MG63 (cell line): Measurements from ENCODE around the gene F12. TPM values are rescaled to one million over a fixed set of nuclear protein-coding genes. Genes with fewer than 3 reads are reported as not detected.

ENCODE experiments used
- DNase-seq: peaks from one replicate; pipeline ENCODE4 v3.0.0-alpha.2; 2020
- H3K27me3 ChIP-seq: fragments of 250-450 bp; sonication (Bioruptor Pico); 2 replicates; pipeline ENCODE4 v1.5.1; 2020; ENCODE audit warnings: mild to moderate bottlenecking, moderate library complexity
- H3K36me3 ChIP-seq: fragments of 250-450 bp; sonication (Bioruptor Pico); 2 replicates; pipeline ENCODE4 v1.5.1; 2020; ENCODE audit warnings: mild to moderate bottlenecking, moderate library complexity
- H3K4me3 ChIP-seq: fragments of 250-450 bp; sonication (Bioruptor Pico); 2 replicates; pipeline ENCODE4 v1.5.1; 2020; ENCODE audit warnings: mild to moderate bottlenecking, moderate library complexity
- H3K9me3 ChIP-seq: fragments of 250-450 bp; sonication (Bioruptor Pico); 2 replicates; pipeline ENCODE4 v1.5.1; 2020; ENCODE audit warnings: mild to moderate bottlenecking, moderate library complexity
- total RNA-seq: library from RNA; depleted of rRNA; stranded (reverse); fragments of >200 nt; shearing (Covaris generic); gene quantifications from 2 replicates; pipeline ENCODE4 v1.2.3, GENCODE V29; 2014; ENCODE audit warnings: low replicate concordance

F12 gene
- total RNA-seq, 1 experiment from 2014 or later = 2.3 TPM

- no peaks in the 10 kb centered on the region for H3K9me3 ChIP-seq
- peaks cover 35% of the 10 kb centered on the region for H3K27me3 ChIP-seq
- no peaks in the 10 kb centered on the region for H3K36me3 ChIP-seq
- no peak for DNase-seq
- H3K4me3 ChIP-seq = peak overlapping the region; percentile 45
Measured at GRCh38 chr5:177404641-177405179, 4.7 kb downstream of the F12 start.

GRCh38 chr5:177403792-177404640, 5.3 kb downstream of the F12 start:
- Histone ChIP-seq H3K4me3 (peak overlapping the region; percentile 45), H3K27me3 (peaks cover 35% of the 10 kb centered on the region), H3K36me3 (no peaks in the 10 kb centered on the region), H3K9me3 (no peaks in the 10 kb centered on the region)
- DNase-seq = peak; percentile 79

GRCh38 chr5:177403102-177403791, 6.1 kb downstream of the F12 start:
- no peaks in the 10 kb centered on the region for H3K36me3 ChIP-seq
- H3K9me3 ChIP-seq = no peaks in the 10 kb centered on the region
- DNase-seq = no peak
- peaks cover 35% of the 10 kb centered on the region for H3K27me3 ChIP-seq
- H3K4me3 ChIP-seq = peak overlapping the region; percentile 45

DNA sequence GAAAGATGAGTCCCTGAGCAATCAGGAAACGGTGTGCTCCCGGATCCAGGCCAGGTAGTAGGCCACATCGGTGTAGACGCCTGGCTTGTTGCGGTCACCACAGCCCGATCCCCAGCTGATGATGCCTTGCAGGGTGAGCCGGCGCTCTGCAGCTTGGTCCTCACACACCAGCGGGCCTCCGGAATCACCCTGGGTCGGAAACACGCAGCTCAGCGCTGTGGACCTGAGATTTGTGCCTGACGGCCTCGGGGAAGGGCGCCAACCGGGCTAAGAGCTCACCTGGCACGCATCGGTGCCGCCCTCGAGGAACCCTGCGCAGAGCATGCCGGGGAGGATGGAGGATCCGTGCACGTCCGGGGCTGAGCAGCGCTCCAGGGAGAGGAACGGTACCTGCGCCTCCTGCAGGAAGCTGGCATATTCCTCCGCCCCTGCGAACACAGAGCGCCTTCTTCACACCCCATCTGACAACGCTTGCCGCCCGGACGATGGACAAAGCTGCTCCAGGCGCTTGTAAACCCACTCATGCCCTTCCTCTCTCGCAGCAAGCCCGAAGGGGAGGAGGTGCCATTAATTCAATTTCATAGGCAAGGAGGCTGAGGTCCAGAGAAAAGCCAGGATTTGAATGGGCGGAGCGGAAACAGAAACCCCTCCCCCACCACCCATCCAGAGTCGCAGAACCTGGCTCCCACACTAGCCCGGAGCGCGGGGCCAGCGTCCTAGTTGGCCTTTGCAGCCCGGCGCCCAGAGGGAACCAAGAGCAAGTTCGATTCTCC, 6.9 kb downstream of the F12 start:
- peaks cover 35% of the 10 kb centered on the region for H3K27me3 ChIP-seq
- peak overlapping the region; percentile 11; the same call in 1 of the 2 replicates for H3K4me3 ChIP-seq
- DNase-seq = peak; percentile 75
- no peaks in the 10 kb centered on the region for H3K36me3 ChIP-seq
- H3K9me3 ChIP-seq = no peaks in the 10 kb centered on the region

DNA sequence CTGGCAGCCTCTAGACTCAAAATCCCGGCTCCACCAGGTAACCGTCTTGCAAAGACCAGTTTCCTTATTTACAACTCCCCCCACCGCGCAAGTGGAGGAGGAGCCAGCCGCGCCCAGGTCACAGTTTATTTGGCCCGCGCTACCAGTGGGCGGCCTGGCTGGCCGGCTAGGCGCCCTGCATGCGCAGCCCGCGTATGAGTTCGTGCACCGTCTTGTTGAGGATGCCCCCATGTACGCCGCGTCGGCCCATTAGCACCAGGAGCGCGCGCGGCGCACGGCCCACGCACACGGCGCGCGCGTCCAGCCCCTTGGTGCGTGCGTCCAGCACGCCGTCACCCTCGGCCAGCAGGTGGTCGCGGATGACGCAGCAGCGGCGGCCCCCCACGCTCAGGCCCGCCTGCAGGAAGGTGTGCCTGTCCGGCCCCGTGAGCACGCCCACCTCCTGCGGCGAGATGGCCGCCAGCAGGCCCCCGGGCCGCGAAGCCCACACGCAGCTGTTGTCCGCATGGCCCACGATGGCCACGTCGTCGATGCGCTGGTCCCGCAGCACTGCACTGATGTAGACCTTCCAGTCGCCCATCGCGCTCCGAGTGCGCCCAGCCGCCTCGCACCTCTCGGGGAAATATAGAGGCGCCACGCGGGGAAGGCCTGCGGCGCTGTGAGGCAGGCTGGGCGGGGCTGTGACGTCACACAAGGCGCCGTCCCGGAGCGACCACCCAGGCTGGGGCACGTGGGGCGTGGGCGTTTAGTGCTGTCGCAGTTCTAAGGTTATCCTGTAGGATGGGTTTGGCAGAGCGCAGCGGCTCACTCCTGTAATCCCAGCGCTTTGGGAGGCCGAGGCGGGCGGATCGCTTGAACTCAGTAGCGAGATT, 9.1 kb downstream of the F12 start, which contains the start of gene PFN3:
Gene PFN3, minus strand, starts transcription at position 665 of the 872 bp plus-strand sequence. Its CDS starts 85 bp downstream, at position 580.
- Histone ChIP-seq H3K27me3 (peaks cover 35% of the 10 kb centered on the region), H3K36me3 (no peaks in the 10 kb centered on the region), H3K4me3 (no peak within 1 kb of the TSS), H3K9me3 (no peaks in the 10 kb centered on the region)
- no peak for DNase-seq

- Histone ChIP-seq H3K9me3 (no peaks in the 10 kb centered on the region), H3K36me3 (no peaks in the 10 kb centered on the region), H3K4me3 (no peak overlapping the region), H3K27me3 (peaks cover 23% of the 10 kb centered on the region)
- no peak for DNase-seq
Measured at GRCh38 chr5:177397875-177398390, 11.4 kb downstream of the F12 start.

- DNase-seq = no peak
- peaks cover 12% of the 10 kb centered on the region for H3K27me3 ChIP-seq
- H3K9me3 ChIP-seq = no peaks in the 10 kb centered on the region
- H3K36me3 ChIP-seq = no peaks in the 10 kb centered on the region
- H3K4me3 ChIP-seq = no peak overlapping the region
Measured at GRCh38 chr5:177396807-177397206, 12.6 kb downstream of the F12 start.

- H3K9me3 ChIP-seq = no peaks in the 10 kb centered on the region
- H3K4me3 ChIP-seq = no peak overlapping the region
- no peak for DNase-seq
- H3K36me3 ChIP-seq = no peaks in the 10 kb centered on the region
- peaks cover 5% of the 10 kb centered on the region for H3K27me3 ChIP-seq
Measured at GRCh38 chr5:177396078-177396477, 13.3 kb downstream of the F12 start.

- Histone ChIP-seq H3K4me3 (no peak overlapping the region), H3K36me3 (no peaks in the 10 kb centered on the region), H3K27me3 (no peaks in the 10 kb centered on the region), H3K9me3 (no peaks in the 10 kb centered on the region)
- DNase-seq = no peak
Measured at GRCh38 chr5:177393990-177394389, 15.4 kb downstream of the F12 start.

- no peaks in the 10 kb centered on the region for H3K36me3 ChIP-seq
- no peaks in the 10 kb centered on the region for H3K27me3 ChIP-seq
- no peak for DNase-seq
- no peak overlapping the region for H3K4me3 ChIP-seq
- no peaks in the 10 kb centered on the region for H3K9me3 ChIP-seq
Measured at GRCh38 chr5:177393206-177393765, 16.1 kb downstream of the F12 start.

GRCh38 chr5:177392765-177393164, 16.6 kb downstream of the F12 start:
- DNase-seq = no peak
- Histone ChIP-seq H3K36me3 (no peaks in the 10 kb centered on the region), H3K9me3 (no peaks in the 10 kb centered on the region), H3K27me3 (no peaks in the 10 kb centered on the region), H3K4me3 (no peak overlapping the region)

GRCh38 chr5:177390363-177391300, 18.7 kb downstream of the F12 start:
- no peaks in the 10 kb centered on the region for H3K27me3 ChIP-seq
- H3K4me3 ChIP-seq = no peak overlapping the region
- DNase-seq = peak; percentile 83
- H3K9me3 ChIP-seq = no peaks in the 10 kb centered on the region
- no peaks in the 10 kb centered on the region for H3K36me3 ChIP-seq

DNA sequence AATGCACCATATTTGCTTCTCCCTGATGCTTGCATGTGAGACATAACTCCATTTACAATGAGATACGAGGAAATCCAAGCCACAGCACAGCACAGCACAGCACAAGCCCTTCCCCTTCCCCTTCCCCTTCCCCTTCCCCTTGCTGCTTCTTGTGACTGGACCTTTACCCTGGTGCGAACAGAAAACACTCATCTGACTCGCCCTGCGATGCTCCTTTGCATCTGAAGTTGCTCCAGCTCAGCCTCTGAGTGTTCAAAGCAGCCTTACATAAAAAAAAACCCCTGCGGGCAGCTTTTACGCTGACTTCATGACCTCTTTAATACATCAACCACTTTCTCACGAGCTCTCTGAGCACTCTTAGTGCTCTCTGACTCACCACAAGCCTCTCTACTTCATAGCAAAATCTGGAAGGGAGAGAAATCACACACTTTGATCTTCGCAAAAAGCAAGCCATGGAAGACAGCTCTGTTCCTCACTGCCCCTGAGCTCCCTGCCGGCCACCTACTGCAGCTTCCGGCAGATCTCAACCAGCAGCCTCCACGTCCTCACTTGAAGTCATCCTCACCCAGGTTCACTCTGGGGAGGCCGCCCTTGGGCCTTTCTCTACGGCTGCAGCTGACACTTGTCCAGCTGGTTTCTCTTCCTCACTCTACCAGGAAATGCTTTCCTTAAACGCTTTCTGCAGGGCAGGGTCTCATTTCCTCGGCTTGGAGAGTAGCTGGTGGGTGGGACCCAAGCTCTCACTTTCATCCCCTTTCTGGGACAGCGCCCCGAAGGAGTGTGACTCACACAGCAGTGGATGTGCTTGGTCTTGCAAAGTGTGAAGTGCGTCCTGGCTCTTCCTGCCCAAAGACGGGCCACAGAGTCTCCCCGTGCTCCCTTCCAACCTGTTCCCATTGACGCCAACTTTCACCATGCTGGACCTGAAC, 19.9 kb downstream of the F12 start:
- no peaks in the 10 kb centered on the region for H3K36me3 ChIP-seq
- peak; percentile 86 for DNase-seq
- H3K9me3 ChIP-seq = no peaks in the 10 kb centered on the region
- H3K27me3 ChIP-seq = no peaks in the 10 kb centered on the region
- H3K4me3 ChIP-seq = no peak overlapping the region
